ENCODE data around the gene PHACTR1. TPM values are rescaled to one million over a fixed set of nuclear protein-coding genes. Genes with fewer than 3 reads are reported as not detected.

The PHACTR1 gene
- total RNA-seq, 2 experiments from 2014 or later: 1.3 to 2.3 TPM

DNA sequence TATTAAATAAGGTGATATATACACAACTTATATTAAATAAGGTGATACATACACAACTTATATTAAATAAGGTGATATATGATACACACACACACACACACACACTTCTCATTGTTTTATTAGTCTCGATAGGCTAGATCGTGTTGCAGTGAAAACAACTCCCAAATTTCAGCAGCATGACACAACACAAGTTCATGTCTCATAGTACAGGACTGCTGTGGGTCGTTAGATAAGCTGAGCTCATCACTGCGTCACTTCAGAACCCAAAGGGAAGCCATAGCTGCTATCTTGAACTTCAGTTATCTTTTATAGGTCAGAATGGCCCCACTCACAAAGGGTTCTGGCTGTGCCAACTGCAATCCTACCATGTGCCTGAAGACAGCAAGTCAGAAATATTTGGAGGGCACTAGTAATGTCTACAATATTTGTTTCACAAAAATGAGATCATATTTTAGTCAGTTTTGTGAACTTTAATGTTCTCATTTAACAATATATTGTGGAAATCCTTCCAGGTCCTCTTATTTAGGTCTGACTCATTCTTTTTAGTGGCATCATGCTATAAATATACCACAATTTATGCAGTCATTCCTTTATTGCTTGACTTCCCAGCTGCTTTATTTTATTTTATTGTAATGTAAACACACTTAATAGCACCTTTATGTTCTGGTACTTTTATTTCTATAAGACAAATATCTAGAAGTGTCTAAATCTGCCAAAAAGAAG lies 290.2 kb downstream of the PHACTR1 start:
- H3K4me1 ChIP-seq (ENCODE audit: insufficient read depth, low read length): no peaks in the 10 kb centered on the region
- TF ChIP-seq, protein P1, sequence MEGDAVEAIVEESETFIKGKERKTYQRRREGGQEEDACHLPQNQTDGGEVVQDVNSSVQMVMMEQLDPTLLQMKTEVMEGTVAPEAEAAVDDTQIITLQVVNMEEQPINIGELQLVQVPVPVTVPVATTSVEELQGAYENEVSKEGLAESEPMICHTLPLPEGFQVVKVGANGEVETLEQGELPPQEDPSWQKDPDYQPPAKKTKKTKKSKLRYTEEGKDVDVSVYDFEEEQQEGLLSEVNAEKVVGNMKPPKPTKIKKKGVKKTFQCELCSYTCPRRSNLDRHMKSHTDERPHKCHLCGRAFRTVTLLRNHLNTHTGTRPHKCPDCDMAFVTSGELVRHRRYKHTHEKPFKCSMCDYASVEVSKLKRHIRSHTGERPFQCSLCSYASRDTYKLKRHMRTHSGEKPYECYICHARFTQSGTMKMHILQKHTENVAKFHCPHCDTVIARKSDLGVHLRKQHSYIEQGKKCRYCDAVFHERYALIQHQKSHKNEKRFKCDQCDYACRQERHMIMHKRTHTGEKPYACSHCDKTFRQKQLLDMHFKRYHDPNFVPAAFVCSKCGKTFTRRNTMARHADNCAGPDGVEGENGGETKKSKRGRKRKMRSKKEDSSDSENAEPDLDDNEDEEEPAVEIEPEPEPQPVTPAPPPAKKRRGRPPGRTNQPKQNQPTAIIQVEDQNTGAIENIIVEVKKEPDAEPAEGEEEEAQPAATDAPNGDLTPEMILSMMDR (IDR thresholded peaks at IDR 0.05): no peak

DNA sequence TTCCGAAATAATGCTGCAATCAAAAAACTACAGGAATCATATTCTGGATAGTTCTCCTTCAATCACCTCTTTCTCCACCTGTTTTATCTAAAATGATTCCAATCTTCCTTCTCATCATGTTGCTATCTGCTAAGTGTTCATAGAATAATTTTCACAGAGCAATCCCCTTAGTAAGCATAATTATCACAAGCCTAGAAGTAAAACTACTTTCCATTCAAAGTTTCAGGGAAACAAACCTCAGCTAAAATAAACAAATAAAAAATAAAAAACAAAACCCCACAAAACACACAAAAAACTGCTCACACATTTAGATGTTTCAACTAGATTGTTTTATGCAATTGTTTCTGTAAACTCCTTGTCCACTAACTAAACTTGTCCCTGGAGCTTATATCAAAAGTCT lies 291.2 kb downstream of the PHACTR1 start:
- Mint-ChIP-seq H3K4me3 (no peak overlapping the region), H3K27me3 (peaks cover 61% of the 10 kb centered on the region), H3K4me1 (ENCODE audit: low read depth) (peaks cover 5% of the 10 kb centered on the region), H3K27ac (no peak overlapping the region), H3K36me3 (ENCODE audit: low read depth) (no peaks in the 10 kb centered on the region), H3K9me3 (no peaks in the 10 kb centered on the region)
- H3K36me3 ChIP-seq (ENCODE audit: insufficient read depth, low read length): no peaks in the 10 kb centered on the region
- TF ChIP-seq, protein P1 (IDR thresholded peaks at IDR 0.05): no peak
- H3K27ac ChIP-seq (ENCODE audit: low read depth in 1 of 2, low read length in 2 of 2): no peak overlapping the region
- peaks cover 18 to 26% of the 10 kb centered on the region in 2 experiments for H3K27me3 ChIP-seq (ENCODE audit: control insufficient read depth in 1 of 2, insufficient read depth in 2 of 2, low read length in 2 of 2)
- H3K4me1 ChIP-seq (ENCODE audit: insufficient read depth, low read length): no peaks in the 10 kb centered on the region
- H3K4me3 ChIP-seq (ENCODE audit: low read length): no peak overlapping the region
- no peak for DNase-seq
- intact Hi-C loops (cut with DNase I, micrococcal nuclease): no loop called here
- POLR2A ChIA-PET: no interaction called here
- no peaks in the 10 kb centered on the region for H3K9me3 ChIP-seq (ENCODE audit: control insufficient read depth in 1 of 2, insufficient read depth in 1 of 2, low read length in 2 of 2)
- CTCF ChIA-PET: no interaction called here
- ATAC-seq (ENCODE audit: poor library complexity): no peak

More for the DNA sequence above, 290.2 kb downstream of the PHACTR1 start:
- no peaks in the 10 kb centered on the region for H3K9me3 ChIP-seq (ENCODE audit: control insufficient read depth in 1 of 2, insufficient read depth in 1 of 2, low read length in 2 of 2)
- H3K36me3 ChIP-seq (ENCODE audit: insufficient read depth, low read length): no peaks in the 10 kb centered on the region
- Mint-ChIP-seq H3K36me3 (ENCODE audit: low read depth) (no peaks in the 10 kb centered on the region), H3K4me3 (no peak overlapping the region), H3K27ac (no peak overlapping the region), H3K27me3 (peaks cover 51% of the 10 kb centered on the region), H3K9me3 (no peaks in the 10 kb centered on the region), H3K4me1 (ENCODE audit: low read depth) (no peaks in the 10 kb centered on the region)
- CTCF ChIA-PET: no interaction called here
- DNase-seq: no peak
- no peak overlapping the region for H3K27ac ChIP-seq (ENCODE audit: low read depth in 1 of 2, low read length in 2 of 2)
- no peak overlapping the region for H3K4me3 ChIP-seq (ENCODE audit: low read length)
- ATAC-seq (ENCODE audit: poor library complexity): no peak
- peaks cover 9 to 16% of the 10 kb centered on the region in 2 experiments for H3K27me3 ChIP-seq (ENCODE audit: control insufficient read depth in 1 of 2, insufficient read depth in 2 of 2, low read length in 2 of 2)
- POLR2A ChIA-PET: no interaction called here
- intact Hi-C loops (cut with DNase I, micrococcal nuclease): no loop called here

DNA sequence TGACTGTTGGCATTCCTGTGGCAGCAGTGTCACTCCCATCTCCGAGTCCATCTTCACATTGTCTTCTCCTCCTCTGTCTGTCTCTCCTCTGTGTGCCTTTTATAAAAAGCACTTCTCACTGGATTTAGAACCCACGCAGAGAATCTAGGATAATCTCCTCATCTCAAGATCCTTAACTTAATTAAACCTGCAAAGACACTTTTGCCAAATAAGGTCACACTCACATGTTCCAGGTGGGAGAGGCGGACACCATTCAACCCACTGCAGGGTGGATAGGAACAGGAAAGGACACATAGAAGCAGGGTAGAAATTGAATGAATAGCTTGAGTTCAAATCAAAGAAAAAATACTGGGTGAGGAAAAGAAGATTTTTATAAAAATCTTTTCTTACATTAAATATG lies 292.5 kb downstream of the PHACTR1 start:
- intact Hi-C loops (cut with DNase I, micrococcal nuclease): no loop called here
- Mint-ChIP-seq H3K36me3 (ENCODE audit: low read depth) (no peaks in the 10 kb centered on the region), H3K27ac (no peak overlapping the region), H3K9me3 (no peaks in the 10 kb centered on the region), H3K4me3 (no peak overlapping the region), H3K4me1 (ENCODE audit: low read depth) (peaks cover 5% of the 10 kb centered on the region), H3K27me3 (peaks cover 69% of the 10 kb centered on the region)
- Histone ChIP-seq H3K9me3 (ENCODE audit: control insufficient read depth in 1 of 2, insufficient read depth in 1 of 2, low read length in 2 of 2) (peaks cover 0 to 3% of the 10 kb centered on the region in 2 experiments), H3K27ac (ENCODE audit: low read depth in 1 of 2, low read length in 2 of 2) (no peak overlapping the region), H3K4me1 (ENCODE audit: insufficient read depth, low read length) (peaks cover 8% of the 10 kb centered on the region), H3K27me3 (ENCODE audit: control insufficient read depth in 1 of 2, insufficient read depth in 2 of 2, low read length in 2 of 2) (peaks cover 26 to 33% of the 10 kb centered on the region in 2 experiments), H3K4me3 (ENCODE audit: low read length) (no peak overlapping the region), H3K36me3 (ENCODE audit: insufficient read depth, low read length) (no peaks in the 10 kb centered on the region)
- ChIA-PET POLR2A (no interaction called here), CTCF (no interaction called here)
- ATAC-seq (ENCODE audit: poor library complexity): no peak
- DNase-seq: no peak
- TF ChIP-seq, protein P1 (IDR thresholded peaks at IDR 0.05): no peak

Data from CD4-positive, alpha-beta T cell (primary cell).